ENCODE measurements around the gene OPTC. TPM values are rescaled to one million over a fixed set of nuclear protein-coding genes. Genes with fewer than 3 reads are reported as not detected.

The OPTC gene
- total RNA-seq, 2 experiments from 2014 or later, result not detected

- H3K36me3 Mint-ChIP-seq, result no peaks in the 10 kb centered on the region
- ATAC-seq, result no peak
- H3K4me1 Mint-ChIP-seq, result peaks cover 2% of the 10 kb centered on the region
- no peaks in the 10 kb centered on the region for H3K9me3 Mint-ChIP-seq (ENCODE audit: low read depth)
- no peaks in the 10 kb centered on the region for H3K27me3 Mint-ChIP-seq
- no peak overlapping the region for H3K27ac Mint-ChIP-seq
- DNase-seq, result no peak
- no peak overlapping the region for H3K4me3 Mint-ChIP-seq
- CTCF ChIA-PET, result interaction anchor here (1.4 kb wide), 1 partner anchor 22 kb away, joined by 3 read pairs; no protein-coding TSS in a partner anchor
Observed at GRCh38 chr1:203526130-203526529, 32.2 kb downstream of the OPTC start.

GRCh38 chr1:203526572-203526971 lies 32.6 kb downstream of the OPTC start:
- DNase-seq (no peak), ATAC-seq (no peak)
- no peak overlapping the region for H3K27ac Mint-ChIP-seq
- H3K4me1 Mint-ChIP-seq, result peaks cover 2% of the 10 kb centered on the region
- H3K27me3 Mint-ChIP-seq, result no peaks in the 10 kb centered on the region
- H3K36me3 Mint-ChIP-seq, result no peaks in the 10 kb centered on the region
- no peaks in the 10 kb centered on the region for H3K9me3 Mint-ChIP-seq (ENCODE audit: low read depth)
- no peak overlapping the region for H3K4me3 Mint-ChIP-seq
- CTCF ChIA-PET, result interaction anchor here (1.2 to 1.4 kb wide), 2 partner anchors 22 to 100 kb away, joined by 3 read pairs; no protein-coding TSS in a partner anchor

GRCh38 chr1:203527013-203527412 lies 33.1 kb downstream of the OPTC start:
- ATAC-seq (no peak), DNase-seq (no peak)
- peaks cover 2% of the 10 kb centered on the region for H3K4me1 Mint-ChIP-seq
- H3K4me3 Mint-ChIP-seq, result no peak overlapping the region
- H3K9me3 Mint-ChIP-seq (ENCODE audit: low read depth), result no peaks in the 10 kb centered on the region
- no peak overlapping the region for H3K27ac Mint-ChIP-seq
- no peaks in the 10 kb centered on the region for H3K27me3 Mint-ChIP-seq
- no peaks in the 10 kb centered on the region for H3K36me3 Mint-ChIP-seq
- CTCF ChIA-PET, result interaction anchor here (1.2 to 1.4 kb wide), 2 partner anchors 23 to 99 kb away, joined by 3 read pairs; no protein-coding TSS in a partner anchor

- H3K4me1 Mint-ChIP-seq, result peaks cover 2% of the 10 kb centered on the region
- H3K27me3 Mint-ChIP-seq, result no peaks in the 10 kb centered on the region
- H3K4me3 Mint-ChIP-seq, result no peak overlapping the region
- no peak overlapping the region for H3K27ac Mint-ChIP-seq
- ATAC-seq (no peak), DNase-seq (no peak)
- CTCF ChIA-PET, result interaction anchor here (1.0 to 1.6 kb wide), 3 partner anchors 11 to 261 kb away, joined by 3 to 4 read pairs (median 3); no protein-coding TSS in a partner anchor
- H3K36me3 Mint-ChIP-seq, result no peaks in the 10 kb centered on the region
- H3K9me3 Mint-ChIP-seq (ENCODE audit: low read depth), result no peaks in the 10 kb centered on the region
Observed at GRCh38 chr1:203528063-203528462, 34.1 kb downstream of the OPTC start.

- CTCF ChIA-PET, result interaction anchor here (0.6 to 1.6 kb wide), 2 partner anchors 42 to 262 kb away, joined by 3 to 4 read pairs; no protein-coding TSS in a partner anchor
- Mint-ChIP-seq H3K36me3 (no peaks in the 10 kb centered on the region), H3K4me3 (no peak overlapping the region), H3K9me3 (ENCODE audit: low read depth) (no peaks in the 10 kb centered on the region), H3K4me1 (peaks cover 2% of the 10 kb centered on the region), H3K27ac (no peak overlapping the region), H3K27me3 (no peaks in the 10 kb centered on the region)
- ATAC-seq (no peak), DNase-seq (no peak)
Observed at GRCh38 chr1:203528976-203529835, 35.3 kb downstream of the OPTC start.

- CTCF ChIA-PET, result interaction anchor here (1.1 to 2.0 kb wide), 2 partner anchors 27 to 43 kb away, joined by 3 to 5 read pairs; no protein-coding TSS in a partner anchor
- Mint-ChIP-seq H3K9me3 (ENCODE audit: low read depth) (no peaks in the 10 kb centered on the region), H3K4me3 (no peak overlapping the region), H3K36me3 (no peaks in the 10 kb centered on the region), H3K27ac (no peak overlapping the region), H3K27me3 (no peaks in the 10 kb centered on the region), H3K4me1 (peaks cover 2% of the 10 kb centered on the region)
- DNase-seq (no peak), ATAC-seq (no peak)
Observed at GRCh38 chr1:203531063-203531462, 37.1 kb downstream of the OPTC start.

GRCh38 chr1:203534012-203534411 lies 40.1 kb downstream of the OPTC start:
- H3K27me3 Mint-ChIP-seq, result no peaks in the 10 kb centered on the region
- CTCF ChIA-PET, result no interaction called here
- peaks cover 2% of the 10 kb centered on the region for H3K4me1 Mint-ChIP-seq
- no peak for ATAC-seq
- no peak overlapping the region for H3K4me3 Mint-ChIP-seq
- no peak overlapping the region for H3K27ac Mint-ChIP-seq
- no peaks in the 10 kb centered on the region for H3K9me3 Mint-ChIP-seq (ENCODE audit: low read depth)
- H3K36me3 Mint-ChIP-seq, result no peaks in the 10 kb centered on the region
- no peak for DNase-seq

- no peaks in the 10 kb centered on the region for H3K9me3 Mint-ChIP-seq (ENCODE audit: low read depth)
- H3K36me3 Mint-ChIP-seq, result no peaks in the 10 kb centered on the region
- H3K27ac Mint-ChIP-seq, result no peak overlapping the region
- H3K4me3 Mint-ChIP-seq, result no peak overlapping the region
- no peaks in the 10 kb centered on the region for H3K27me3 Mint-ChIP-seq
- DNase-seq, result no peak
- ATAC-seq, result no peak
- CTCF ChIA-PET, result no interaction called here
- H3K4me1 Mint-ChIP-seq, result peaks cover 1% of the 10 kb centered on the region
Observed at GRCh38 chr1:203534526-203534925, 40.6 kb downstream of the OPTC start.

GRCh38 chr1:203536575-203536974 lies 42.6 kb downstream of the OPTC start:
- Mint-ChIP-seq H3K27ac (no peak overlapping the region), H3K27me3 (peaks cover 7% of the 10 kb centered on the region), H3K36me3 (no peaks in the 10 kb centered on the region), H3K4me1 (no peaks in the 10 kb centered on the region), H3K9me3 (ENCODE audit: low read depth) (no peaks in the 10 kb centered on the region), H3K4me3 (no peak overlapping the region)
- ATAC-seq (no peak), DNase-seq (no peak)
- CTCF ChIA-PET, result no interaction called here

GRCh38 chr1:203536980-203537455 lies 43.1 kb downstream of the OPTC start:
- no peaks in the 10 kb centered on the region for H3K4me1 Mint-ChIP-seq
- no peak overlapping the region for H3K27ac Mint-ChIP-seq
- CTCF ChIA-PET, result no interaction called here
- no peaks in the 10 kb centered on the region for H3K9me3 Mint-ChIP-seq (ENCODE audit: low read depth)
- no peaks in the 10 kb centered on the region for H3K36me3 Mint-ChIP-seq
- ATAC-seq (no peak), DNase-seq (no peak)
- H3K4me3 Mint-ChIP-seq, result no peak overlapping the region
- H3K27me3 Mint-ChIP-seq, result peaks cover 7% of the 10 kb centered on the region

- Mint-ChIP-seq H3K36me3 (no peaks in the 10 kb centered on the region), H3K4me1 (no peaks in the 10 kb centered on the region), H3K9me3 (ENCODE audit: low read depth) (no peaks in the 10 kb centered on the region), H3K27me3 (peaks cover 7% of the 10 kb centered on the region), H3K4me3 (no peak overlapping the region), H3K27ac (no peak overlapping the region)
- DNase-seq (no peak), ATAC-seq (peak; percentile 33)
- CTCF ChIA-PET, result no interaction called here
Observed at GRCh38 chr1:203537806-203538464, 44.0 kb downstream of the OPTC start.

- ATAC-seq, result no peak
- no peak overlapping the region for H3K4me3 Mint-ChIP-seq
- CTCF ChIA-PET, result interaction anchor here (0.9 kb wide), 2 partner anchors 11 to 45 kb away, joined by 3 read pairs; partner anchors contain the start of gene OPTC
Observed at GRCh38 chr1:203538726-203539125, 44.8 kb downstream of the OPTC start.

GRCh38 chr1:203539831-203540546 lies 46.0 kb downstream of the OPTC start:
- no peaks in the 10 kb centered on the region for H3K36me3 Mint-ChIP-seq
- ATAC-seq (no peak), DNase-seq (no peak)
- H3K27me3 Mint-ChIP-seq, result peaks cover 7% of the 10 kb centered on the region
- CTCF ChIA-PET, result interaction anchor here (0.9 kb wide), 1 partner anchor 52 kb away, joined by 3 read pairs; no protein-coding TSS in a partner anchor
- H3K9me3 Mint-ChIP-seq (ENCODE audit: low read depth), result no peaks in the 10 kb centered on the region
- no peak overlapping the region for H3K27ac Mint-ChIP-seq
- H3K4me1 Mint-ChIP-seq, result no peaks in the 10 kb centered on the region
- H3K4me3 Mint-ChIP-seq, result no peak overlapping the region

More at GRCh38 chr1:203538726-203539125, 44.8 kb downstream of the OPTC start:
- Mint-ChIP-seq H3K4me1 (no peaks in the 10 kb centered on the region), H3K36me3 (no peaks in the 10 kb centered on the region), H3K9me3 (ENCODE audit: low read depth) (no peaks in the 10 kb centered on the region), H3K27ac (no peak overlapping the region), H3K27me3 (peaks cover 7% of the 10 kb centered on the region)
- no peak for DNase-seq

Measured in activated CD8-positive, alpha-beta memory T cell treated with anti-CD3 and anti-CD28 coated beads, Interleukin-2, amount 10 ng/mL, durations not matched to agents 7 days and 5 days (primary cell).